ENCODE data around the gene ID3.
"Not testable (repeated sequence)": the region's sequence is repeated elsewhere in the genome, so short reads cannot be mapped to it uniquely, and the experiment has no call there.

The ID3 gene

DNA sequence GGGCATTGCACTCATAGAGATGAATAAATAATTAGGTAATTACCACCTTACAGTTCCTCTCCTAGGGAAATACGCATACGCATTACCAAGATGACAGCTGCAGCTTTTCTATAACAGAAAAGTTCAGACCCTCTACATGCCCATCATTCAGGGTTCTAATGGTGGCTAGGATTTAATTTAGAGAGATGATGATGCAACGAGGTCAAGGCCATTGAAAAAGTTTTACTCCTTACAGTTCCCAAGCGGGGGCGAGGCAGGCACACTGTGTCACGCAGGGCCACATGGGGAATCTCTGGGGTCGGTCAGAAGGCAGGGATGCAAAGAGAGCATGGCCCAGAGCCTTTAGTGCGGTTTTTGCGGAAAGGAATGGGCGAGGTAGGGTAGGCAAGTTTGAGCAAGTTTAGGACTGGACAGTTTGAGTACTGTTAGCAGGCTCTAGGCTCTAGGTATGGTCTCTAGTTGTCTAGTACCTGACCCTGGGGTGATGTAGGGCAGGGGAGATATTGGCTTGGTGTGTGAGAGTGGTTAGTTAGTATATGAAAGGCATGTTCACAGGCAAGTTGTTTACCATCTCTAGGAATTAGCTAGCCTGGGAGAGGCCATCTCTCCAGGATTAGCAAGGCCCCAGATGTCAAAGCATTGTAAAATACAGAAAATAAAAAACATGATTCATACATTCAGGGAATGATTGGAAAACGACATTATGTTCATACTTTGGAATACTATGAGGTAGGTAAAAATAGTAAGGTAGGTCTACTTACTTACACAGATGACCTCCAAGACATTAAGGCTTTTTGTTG lies 29.6 kb upstream of the ID3 start:
- DNase-seq (ENCODE audit: low read depth), result no peak

DNA sequence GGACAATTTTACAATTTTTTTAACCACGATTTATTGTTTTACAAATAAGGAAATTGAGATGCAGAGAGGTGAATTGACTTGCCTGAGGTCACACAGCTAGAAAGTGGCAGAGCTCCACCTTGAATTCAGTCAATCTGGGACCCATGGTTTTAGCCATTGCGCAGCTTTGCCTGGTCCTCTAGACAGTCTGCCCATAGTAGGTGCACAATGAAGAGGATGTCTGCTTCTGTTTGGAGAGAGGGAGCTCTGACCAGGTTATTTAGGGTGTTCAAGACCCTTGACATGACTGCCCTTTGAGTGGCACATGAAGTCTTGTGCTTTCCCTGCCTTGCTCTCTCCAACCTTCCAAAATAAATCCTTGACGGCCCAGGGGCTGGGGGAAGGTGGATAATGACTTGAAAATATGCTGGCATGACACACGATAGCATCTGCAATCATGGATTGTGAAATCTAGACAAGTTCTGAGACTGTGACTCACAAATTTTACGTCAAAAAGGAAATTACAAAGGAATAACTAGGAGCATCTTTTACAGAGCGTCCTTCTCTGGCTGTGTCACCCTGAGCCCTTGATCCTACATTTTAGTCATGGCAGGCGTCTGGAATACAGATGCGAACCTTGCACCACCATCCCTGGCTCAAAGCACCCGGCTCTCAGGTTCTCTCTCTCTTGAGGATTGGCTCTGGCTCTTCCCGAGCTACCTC lies 26.2 kb upstream of the ID3 start:
- peak; percentile 98 for DNase-seq (ENCODE audit: low read depth)

DNA sequence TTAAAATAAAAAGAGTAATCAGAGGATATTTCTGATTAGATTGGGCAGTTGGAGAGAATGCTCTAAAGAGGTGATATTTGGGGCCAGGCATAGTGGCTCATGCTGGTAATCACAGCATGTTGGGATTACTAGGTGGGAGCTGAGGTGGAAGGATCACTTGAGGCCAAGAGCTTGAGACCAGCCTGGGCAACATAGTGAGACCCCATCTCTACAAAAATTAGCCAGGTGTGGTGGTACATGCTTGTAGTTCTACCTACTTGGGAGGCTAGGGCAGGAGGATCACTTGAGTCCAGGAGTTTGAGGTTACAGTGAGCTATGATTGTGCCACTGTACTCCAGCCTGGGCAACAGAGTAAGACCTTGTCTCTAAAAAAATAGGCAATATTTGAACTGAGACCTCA lies 24.4 kb upstream of the ID3 start:
- DNase-seq (ENCODE audit: low read depth), result not testable (repeated sequence)

DNA sequence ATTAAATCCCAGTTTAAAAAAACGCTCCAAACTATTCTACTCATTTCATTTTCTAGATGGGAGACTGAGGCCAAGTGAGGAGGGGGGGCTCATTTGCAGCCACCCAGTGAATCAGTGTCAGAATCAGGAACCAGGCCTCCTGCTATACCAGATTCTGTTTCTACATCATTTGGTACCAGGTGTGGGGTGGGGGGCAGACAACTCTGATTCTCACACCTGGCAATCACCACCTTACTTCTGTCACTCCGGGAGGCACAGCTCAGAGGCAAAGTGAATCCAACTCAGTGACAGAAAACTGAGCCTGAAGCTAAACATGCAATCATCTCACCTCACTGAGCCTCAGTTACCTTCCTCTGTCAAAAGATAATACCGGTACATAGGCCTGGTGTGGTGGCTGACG lies 23.5 kb upstream of the ID3 start:
- DNase-seq (ENCODE audit: low read depth), result no peak

DNA sequence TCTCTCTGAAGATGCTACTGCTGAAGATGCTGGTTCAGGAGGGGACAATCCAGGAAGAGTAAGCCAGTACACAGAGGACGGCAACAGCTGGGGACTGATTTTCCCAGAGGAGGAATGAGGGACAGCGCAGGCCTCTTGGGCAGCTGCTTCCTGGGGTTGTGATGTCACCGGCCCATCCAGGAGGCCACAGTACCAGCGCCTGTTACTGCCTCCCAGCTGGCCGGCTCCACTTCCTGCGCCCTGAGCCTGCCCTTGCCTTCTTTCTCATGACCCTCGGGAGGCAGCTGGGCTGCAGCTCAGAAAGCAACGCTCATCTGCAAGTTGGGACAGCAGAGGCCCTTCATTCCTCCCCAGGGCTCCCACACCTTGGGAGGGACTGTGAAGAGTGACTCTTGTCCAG lies 21.9 kb upstream of the ID3 start:
- DNase-seq (ENCODE audit: low read depth), result no peak

DNA sequence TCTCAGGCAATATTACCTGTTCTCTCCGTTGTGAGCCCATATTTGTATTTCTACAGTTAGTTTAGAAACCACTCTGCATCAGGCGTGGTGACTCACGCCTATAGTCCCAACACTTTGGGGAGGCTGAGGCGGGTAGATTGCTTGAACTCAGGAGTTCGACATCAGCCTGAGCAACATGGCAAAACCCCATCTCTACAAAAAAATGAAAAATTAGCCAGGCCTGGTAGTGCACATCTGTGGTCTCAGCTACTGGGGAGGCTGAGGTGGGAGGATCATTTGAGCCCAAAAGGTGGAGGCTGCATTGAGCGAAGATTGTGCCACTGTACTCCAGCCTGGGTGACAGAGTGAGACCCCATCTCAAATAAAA lies 19.7 kb upstream of the ID3 start:
- DNase-seq (ENCODE audit: low read depth), result no peak

DNA sequence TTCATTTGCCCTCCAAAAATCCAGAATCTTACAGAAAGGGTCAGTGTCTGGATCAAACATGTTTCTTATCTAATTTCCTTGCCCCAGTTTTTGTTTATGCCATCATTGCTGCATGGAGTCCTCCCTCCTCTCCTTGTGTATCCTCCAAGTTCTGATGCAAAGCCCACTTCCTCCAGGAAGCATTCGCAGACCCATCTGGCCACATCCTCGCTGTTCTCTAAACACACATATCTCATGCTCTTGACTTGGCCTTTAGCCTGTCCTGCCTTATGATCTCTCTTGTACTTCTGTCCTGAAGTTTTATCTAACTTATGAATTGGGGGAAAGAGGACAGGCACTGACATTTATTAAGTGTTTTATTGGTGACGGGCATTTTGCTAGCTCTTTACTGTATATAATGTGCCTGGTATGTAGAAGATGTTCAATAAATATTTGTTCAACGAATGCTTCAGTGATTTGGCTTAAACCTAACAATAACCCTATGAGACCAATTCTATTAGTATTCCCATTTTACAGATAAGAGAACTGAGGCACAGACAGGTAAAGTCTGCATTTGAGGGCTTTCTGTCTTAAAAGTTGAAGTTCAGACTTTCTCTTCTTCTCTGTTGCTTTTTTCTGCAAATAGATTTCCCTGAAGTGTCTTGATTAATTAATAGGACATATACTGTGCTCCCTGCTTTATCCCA lies 19.2 kb upstream of the ID3 start:
- DNase-seq (ENCODE audit: low read depth), result no peak

DNA sequence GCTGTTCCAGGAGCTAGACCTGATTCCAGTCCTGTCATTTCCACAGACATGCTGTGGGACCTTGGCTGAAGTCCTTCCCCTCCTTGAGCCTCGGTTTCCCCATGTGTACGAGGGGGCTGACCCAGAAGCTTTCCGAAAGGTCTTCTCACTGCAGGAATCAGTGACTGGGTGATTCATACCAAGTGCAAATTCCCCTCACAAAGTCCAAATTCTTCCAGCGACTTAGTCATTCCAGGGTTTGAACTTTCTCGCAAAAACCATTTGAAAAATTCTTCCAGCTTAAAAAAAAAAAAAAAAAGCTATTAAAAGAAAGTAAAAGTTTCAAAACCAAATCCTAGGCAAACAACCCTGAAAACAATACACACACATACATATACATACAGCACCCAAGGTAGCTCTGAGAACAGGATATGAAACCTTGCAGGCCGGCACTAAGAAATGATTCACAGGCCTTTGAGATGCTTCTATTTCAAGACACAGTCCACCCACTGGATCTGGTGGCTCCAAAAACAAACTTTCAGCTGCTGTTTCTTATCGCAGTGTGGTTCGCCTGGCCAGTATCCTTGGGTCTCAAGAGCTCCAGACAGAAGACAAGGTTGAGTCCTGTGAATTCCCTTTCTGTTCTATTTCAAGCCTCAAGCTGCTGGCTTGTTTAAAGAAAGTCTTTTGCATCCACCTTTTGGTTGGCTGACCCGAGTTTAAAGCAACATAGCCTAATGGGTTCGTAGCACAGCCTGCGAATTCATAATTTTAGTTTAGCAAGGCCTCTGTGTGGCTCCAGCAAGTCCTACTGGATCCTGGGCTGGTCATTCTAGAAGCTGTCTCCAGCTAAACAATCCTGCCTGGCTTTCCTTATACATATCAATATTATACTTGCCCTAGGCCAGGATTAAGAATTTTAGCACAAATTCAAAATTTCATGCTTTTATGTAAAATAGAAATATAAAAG lies 18.0 kb upstream of the ID3 start:
- peak; percentile 60 for DNase-seq (ENCODE audit: low read depth)

DNA sequence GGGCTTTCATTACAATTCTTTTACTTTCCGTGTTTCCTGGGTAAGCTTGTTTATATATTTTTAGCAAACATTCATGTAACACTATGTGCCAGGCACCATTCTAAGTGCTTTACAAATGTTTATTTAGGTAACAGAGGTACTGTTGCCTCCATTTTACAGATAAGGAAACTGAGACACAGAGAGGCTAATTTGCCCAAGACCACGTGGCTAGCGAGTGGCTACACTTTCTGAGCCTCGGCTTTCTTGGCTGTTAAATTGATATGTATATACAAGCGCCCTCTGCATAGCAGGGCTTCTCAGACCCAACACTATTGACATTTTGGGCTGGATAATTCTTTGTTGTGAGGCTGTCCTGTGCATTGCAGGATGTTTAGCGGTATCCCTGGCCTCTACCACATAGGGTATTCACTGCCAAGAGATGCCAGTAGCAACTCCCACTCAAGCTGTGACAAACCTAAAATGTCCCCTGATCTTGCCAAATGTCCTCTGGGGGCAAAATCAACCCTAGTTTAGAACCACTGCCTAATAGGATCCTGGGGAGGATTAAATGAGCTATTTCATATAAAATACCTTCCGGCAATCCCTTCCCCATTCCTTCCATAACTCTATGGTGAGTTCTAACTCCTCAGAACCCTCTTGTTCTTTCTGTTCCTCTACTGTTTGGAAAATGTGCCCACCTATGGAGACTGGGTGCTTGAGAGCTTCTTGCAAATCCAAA lies 17.2 kb upstream of the ID3 start:
- no peak for DNase-seq (ENCODE audit: low read depth)

DNA sequence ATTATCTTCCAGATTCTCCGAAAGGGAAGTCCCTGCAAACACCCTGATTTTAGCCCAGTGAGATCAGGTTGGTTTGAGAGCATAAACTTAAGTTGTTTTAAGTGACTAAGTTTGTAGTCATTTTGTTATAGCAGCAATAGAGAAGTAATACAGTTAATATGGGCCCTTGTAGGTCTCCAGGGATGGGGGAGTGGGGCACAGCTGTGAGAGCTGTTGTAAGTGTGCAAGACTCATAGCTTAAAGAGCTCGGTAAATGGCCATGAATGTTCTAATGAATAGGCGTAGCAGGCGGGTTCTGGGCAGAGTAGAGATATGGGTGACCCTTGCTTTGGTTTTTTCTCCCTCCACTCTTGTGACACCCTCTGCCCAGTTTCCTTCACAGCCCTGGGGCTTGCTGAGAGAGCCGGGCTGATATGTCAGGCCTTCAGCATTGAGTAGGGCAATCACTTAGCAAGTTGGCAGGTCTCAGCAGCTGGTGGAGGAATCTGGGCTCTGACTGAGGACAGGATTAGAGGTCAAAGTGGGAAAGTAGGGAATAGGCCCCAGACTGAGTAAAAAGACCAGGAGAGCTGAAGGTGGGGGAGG lies 16.0 kb upstream of the ID3 start:
- no peak for DNase-seq (ENCODE audit: low read depth)

DNA sequence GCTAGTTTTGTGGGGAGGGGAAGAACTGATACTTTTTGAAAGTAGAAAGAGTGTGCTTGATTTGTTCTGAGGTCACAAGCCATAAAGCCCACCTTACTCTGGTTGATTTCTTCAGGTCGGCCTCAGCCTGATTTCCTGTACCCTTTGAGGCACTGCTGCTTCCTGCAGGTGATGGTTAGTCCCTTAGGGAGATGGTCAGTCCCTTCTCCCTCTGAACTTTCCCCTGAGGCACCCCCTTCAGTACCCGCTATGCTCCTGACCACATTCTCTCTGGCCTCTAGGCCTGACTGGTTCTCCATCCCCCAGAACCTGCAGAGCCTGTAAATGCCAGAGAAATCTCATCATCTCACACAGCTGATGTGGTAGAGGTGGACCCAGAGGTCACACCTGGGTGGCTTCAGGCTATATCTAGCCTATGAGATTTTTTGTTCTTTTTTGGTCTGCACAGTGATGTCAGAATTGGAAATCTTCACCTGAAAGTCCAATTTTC lies 15.0 kb upstream of the ID3 start:
- no peak for DNase-seq (ENCODE audit: low read depth)

DNA sequence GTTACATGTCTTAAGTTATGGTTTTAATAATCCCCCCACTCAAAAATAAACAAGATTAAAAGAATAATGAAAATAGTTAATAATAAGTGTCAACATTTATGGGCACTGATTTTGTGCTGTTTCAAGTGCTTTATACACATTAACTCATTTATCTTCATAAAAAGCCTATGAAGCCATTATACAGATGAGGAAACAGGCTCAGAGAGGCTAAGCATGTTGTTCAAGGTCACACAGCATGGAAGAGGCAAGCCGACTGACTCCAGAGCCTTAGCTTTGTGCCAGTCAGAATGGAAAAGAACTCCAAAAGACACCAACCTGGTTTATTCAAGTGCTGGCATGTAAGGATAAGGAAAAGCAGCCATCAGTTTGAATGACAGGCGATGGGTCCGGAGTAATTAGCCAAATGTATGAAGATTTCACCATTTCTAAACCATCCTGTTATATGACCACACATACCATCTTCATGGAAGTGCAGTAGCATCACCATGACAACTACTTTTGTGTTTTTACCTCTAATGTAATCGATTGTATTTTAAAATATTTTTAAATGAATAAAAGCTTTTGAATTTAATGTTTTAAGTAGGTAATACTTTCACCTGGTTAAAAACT lies 14.4 kb upstream of the ID3 start:
- no peak for DNase-seq (ENCODE audit: low read depth)

DNA sequence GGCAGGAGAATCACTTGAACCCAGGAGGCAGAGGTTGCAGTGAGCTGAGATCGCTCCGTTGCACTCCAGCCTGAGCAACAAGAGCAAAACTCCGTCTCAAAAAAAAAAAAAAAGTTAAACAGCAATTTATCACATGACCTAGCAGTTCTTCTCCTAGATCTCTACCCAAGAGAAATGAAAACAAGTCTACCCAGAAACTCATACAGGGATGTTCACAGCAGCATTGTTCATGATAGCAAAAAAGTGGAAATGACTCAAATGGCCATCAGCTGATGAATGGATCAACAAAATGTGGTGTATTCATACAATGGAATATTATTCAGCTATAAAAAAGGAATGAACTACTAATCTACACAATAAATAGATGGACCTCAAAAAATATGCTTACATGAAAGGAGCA lies 12.2 kb upstream of the ID3 start:
- DNase-seq (ENCODE audit: low read depth), result no peak

DNA sequence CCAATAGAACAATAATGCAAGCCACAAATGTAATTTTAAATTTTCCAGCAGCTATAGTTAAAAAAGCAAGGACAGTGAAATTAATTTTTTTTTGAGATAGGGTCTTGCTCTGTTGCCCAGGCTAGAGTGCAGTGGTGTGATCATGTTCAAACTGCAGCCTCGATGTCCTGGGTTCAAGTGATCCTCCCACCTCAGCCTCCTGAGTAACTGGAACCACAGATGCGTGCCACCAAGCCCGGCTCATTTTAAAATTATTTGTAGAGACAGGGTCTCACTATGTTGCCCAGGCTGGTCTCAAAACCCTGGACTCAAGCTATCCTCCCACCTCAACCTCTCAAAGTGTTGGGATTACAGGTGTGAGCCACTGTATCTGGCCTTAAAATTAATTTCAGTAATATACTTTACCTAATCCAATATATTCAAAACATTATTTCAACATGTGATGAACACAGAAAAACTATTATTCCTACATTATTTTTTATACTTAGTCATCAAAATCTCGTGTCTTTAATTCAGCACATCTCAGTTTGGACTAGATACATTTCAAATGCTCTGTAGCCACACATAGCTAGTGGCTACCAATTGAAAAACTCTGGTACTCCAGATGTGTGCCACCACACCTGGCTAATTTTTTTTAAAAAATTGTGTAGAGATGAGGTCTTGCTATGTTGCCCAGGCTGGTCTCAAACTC lies 10.8 kb upstream of the ID3 start:
- DNase-seq (ENCODE audit: low read depth), result no peak

DNA sequence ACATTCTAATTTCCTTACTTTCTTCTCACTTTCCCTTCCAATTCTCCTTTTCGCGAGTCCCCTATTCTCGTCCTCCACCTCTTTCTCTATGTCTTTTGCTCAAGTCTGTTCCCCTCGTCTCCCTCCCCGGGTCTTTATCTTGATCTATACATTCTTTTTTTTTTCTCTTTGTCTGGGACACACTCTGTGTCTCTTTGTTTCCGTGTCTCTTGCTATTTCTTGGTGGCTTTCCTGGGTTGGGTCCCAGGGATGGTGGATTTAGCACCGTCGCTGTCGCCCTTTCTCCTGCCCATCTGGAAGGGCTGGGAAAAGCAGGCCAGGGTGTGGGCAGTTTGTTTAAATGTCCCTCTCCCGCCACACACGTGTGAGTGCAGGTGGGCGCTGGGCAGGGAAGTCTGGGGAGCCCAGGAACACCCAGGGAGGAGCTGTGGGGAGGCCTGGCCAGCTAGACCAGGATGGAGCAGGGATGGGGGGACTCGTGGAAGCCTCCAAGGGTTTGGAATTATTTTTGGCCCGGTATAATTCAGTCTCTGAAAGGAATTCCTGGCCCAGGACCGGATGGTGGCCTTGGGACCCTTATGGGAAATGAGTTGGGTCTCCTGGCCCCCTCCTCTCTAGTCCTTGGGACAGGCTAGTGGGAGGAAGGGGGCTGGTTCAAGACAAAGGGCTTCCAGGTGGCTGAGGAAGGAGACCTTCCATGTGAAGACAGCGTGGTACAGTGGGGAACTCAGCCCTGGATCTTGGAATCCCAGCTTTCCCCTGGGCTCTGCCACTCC lies 9.5 kb upstream of the ID3 start:
- DNase-seq (ENCODE audit: low read depth), result no peak

DNA sequence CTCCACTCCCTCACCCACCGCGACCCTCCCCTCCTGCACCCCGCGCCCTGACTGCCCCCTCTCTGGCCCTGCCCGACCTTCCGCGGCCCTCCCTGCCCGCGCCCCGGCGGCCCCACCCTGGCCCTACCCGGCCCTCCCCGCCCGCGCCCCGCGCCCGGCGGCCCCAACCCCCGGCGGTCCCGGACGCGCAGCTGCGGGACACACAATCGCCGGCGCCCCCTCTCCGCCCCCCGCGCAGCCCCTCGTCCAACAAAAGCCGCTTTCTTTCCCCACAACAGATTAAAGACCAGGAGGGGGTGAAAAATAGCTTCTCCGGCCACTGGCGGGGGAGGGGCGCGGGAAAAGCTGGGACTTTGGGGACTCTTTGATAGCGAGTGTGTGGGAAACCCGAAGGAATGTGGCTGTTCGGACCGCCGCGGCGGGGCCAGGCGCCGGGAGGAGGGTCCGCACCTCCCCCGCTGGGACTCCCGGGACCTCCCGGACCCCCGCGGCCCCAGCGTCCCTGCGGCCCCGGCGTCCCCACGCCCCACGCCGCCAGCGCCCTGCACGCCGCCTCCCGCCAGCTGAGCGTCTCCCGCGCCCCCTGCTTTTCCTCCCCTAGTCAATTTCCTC lies 8.8 kb upstream of the ID3 start:
- DNase-seq (ENCODE audit: low read depth), result no peak

DNA sequence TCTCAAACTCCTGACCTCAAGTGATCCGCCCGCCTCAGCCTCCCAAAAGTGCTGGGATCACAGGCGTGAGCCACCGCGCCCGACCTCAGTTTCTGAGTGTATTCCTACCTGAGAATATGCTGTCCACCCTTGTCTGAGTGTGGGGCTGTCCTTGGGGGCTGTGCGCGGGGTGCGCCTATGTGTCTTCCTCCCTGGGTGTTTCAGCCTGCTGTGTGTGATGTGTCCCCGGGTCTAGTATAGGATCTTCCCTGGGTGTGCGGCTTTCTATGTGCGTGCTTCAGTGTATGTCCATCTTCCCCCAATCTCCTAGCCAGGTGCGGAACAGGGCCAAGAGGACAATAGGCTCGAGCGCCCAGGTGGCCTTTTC lies 8.3 kb upstream of the ID3 start:
- no peak for DNase-seq (ENCODE audit: low read depth)

DNA sequence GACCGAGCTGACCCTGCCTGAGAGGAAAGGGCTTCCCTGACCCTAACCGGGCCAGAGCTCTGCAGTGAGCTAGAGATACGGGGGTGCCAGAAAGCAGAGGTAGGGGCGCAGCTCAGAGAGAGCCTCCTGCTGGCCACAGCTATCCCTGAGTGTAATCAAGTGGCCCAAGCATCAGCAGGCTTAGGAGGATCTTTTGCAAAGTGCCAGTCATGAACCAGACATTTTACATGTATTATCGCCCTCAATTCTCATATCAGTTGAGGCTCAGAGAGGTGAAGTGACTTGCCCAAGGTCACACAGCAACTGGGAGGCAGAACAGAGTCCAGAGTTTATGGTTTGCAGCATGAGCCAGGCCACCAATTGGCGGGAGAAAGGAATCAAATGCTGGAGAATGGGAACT lies 7.0 kb upstream of the ID3 start:
- no peak for DNase-seq (ENCODE audit: low read depth)

DNA sequence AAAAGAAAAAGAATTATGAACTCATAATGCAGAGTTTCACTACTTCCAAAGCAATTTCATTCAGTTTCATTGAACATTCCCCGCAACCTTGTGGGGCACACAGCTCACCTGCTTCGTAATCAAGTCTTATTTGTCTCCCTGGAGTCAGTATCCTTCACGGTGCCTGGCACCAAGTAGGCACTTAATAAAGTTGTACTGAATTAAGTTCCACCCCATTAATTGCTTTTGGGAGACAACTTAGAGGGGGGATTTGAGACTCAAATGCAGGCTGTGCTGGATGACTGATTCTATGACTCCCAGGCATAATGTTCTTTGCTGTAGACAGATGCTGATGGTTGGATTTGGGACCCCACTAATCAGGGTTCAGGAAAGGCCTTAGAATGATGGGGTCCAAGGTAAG lies 6.5 kb upstream of the ID3 start:
- DNase-seq (ENCODE audit: low read depth), result no peak

Data from HS-5 (cell line).